ENCODE data around the gene TPPP2.

TPPP2 gene

GRCh38 chr14:21039585-21040369 is 9.8 kb downstream of the TPPP2 start:
- TF ChIP-seq POLR2AphosphoS5 (IDR thresholded peaks at IDR 0.05; ENCODE audit: low read depth, low read length): no peak
- TF ChIP-seq SIN3A (IDR thresholded peaks at IDR 0.05; ENCODE audit: borderline replicate concordance, insufficient read depth, low read length): no peak
- no peak for TF ChIP-seq REST (IDR thresholded peaks at IDR 0.05; ENCODE audit: insufficient read depth in 1 of 2, low read depth in 2 of 2, low read length in 2 of 2)
- TF ChIP-seq FOXP2 (optimal IDR thresholded peaks at IDR 0.05; ENCODE audit: borderline replicate concordance, extremely low read depth, extremely low read length, insufficient read depth): no peak
- no peak for TF ChIP-seq TAF1 (IDR thresholded peaks at IDR 0.05; ENCODE audit: borderline replicate concordance, insufficient read depth, low read length)

- TF ChIP-seq FOXP2 (optimal IDR thresholded peaks at IDR 0.05; ENCODE audit: borderline replicate concordance, extremely low read depth, extremely low read length, insufficient read depth) (no peak), POLR2AphosphoS5 (IDR thresholded peaks at IDR 0.05; ENCODE audit: low read depth, low read length) (no peak), TAF1 (IDR thresholded peaks at IDR 0.05; ENCODE audit: borderline replicate concordance, insufficient read depth, low read length) (no peak), REST (IDR thresholded peaks at IDR 0.05; ENCODE audit: insufficient read depth in 1 of 2, low read depth in 2 of 2, low read length in 2 of 2) (no peak), SIN3A (IDR thresholded peaks at IDR 0.05; ENCODE audit: borderline replicate concordance, insufficient read depth, low read length) (no peak)
These were observed 10.4 kb downstream of the TPPP2 start for GRCh38 chr14:21040370-21040925.

- TF ChIP-seq REST (IDR thresholded peaks at IDR 0.05; ENCODE audit: insufficient read depth in 1 of 2, low read depth in 2 of 2, low read length in 2 of 2) (no peak), SIN3A (IDR thresholded peaks at IDR 0.05; ENCODE audit: borderline replicate concordance, insufficient read depth, low read length) (no peak), FOXP2 (optimal IDR thresholded peaks at IDR 0.05; ENCODE audit: borderline replicate concordance, extremely low read depth, extremely low read length, insufficient read depth) (no peak), TAF1 (IDR thresholded peaks at IDR 0.05; ENCODE audit: borderline replicate concordance, insufficient read depth, low read length) (no peak), POLR2AphosphoS5 (IDR thresholded peaks at IDR 0.05; ENCODE audit: low read depth, low read length) (no peak)
These were observed 11.8 kb downstream of the TPPP2 start, which contains the start of gene RNASE7 for GRCh38 chr14:21041676-21042433. TSS of gene RNASE7 (plus strand) at chr14:21042362. CDS start at chr14:21042993, 631 bp downstream.

- TF ChIP-seq FOXP2 (optimal IDR thresholded peaks at IDR 0.05; ENCODE audit: borderline replicate concordance, extremely low read depth, extremely low read length, insufficient read depth) (no peak), TAF1 (IDR thresholded peaks at IDR 0.05; ENCODE audit: borderline replicate concordance, insufficient read depth, low read length) (no peak), SIN3A (IDR thresholded peaks at IDR 0.05; ENCODE audit: borderline replicate concordance, insufficient read depth, low read length) (no peak), POLR2AphosphoS5 (IDR thresholded peaks at IDR 0.05; ENCODE audit: low read depth, low read length) (no peak), REST (IDR thresholded peaks at IDR 0.05; ENCODE audit: insufficient read depth in 1 of 2, low read depth in 2 of 2, low read length in 2 of 2) (no peak)
These were observed 12.9 kb downstream of the TPPP2 start for GRCh38 chr14:21042918-21043317.
